ENCODE data around the gene PPM1E. TPM values are rescaled to one million over a fixed set of nuclear protein-coding genes. Genes with fewer than 3 reads are reported as not detected.

PPM1E gene
- polyA plus RNA-seq, 3 donors = not detected

DNA sequence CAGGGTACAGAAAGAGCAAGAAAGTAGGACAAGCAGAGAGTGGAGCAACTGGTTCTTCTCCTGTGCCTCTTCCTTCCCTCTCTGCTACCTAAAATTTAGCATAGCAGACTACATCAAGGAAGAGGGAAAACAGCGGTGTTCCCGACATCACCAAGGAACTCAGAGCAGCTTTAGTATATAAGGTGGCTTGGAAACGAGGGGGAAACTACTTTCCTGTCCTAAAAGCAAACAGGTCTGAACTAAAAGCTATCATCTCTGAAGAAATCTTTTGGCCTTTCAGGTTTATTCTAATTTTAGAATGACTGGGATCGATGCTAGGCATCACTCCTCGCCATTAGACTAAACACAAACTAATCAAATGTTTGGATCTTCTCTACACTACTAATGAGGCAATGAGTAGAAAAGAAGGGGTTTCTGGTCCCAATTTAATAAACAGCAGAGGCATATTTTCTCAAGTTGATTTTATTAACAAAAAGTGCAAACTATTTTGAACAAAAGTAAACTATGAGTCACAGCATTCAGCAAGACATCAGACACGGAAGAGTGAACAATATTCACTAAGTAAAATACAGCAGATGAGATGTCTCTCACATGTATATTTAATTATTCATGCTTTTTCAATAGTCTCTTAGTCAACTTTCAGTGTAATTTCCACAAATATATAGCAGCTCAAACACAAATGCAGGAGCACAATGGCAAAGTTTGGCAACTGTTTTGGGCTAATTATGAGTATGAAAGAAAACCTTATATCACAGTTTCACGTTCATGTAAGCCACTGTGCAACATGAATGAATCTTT, 242.3 kb downstream of the PPM1E start:
- Mint-ChIP-seq H3K4me3 (peak overlapping the region in 1 of 2 donors; percentile 55), H3K4me1 (peaks cover 68% of the 10 kb centered on the region), H3K27me3 (ENCODE audit: low read depth in 3 of 3) (peaks cover 0 to 2% (median 2%) of the 10 kb centered on the region in 3 donors), H3K27ac (peak overlapping the region; percentile 91 to 96 (median 95)), H3K36me3 (peaks cover 12 to 15% of the 10 kb centered on the region in 2 donors), H3K9me3 (peaks cover 0 to 3% (median 0%) of the 10 kb centered on the region in 7 donors)
- TF ChIP-seq, protein P1, sequence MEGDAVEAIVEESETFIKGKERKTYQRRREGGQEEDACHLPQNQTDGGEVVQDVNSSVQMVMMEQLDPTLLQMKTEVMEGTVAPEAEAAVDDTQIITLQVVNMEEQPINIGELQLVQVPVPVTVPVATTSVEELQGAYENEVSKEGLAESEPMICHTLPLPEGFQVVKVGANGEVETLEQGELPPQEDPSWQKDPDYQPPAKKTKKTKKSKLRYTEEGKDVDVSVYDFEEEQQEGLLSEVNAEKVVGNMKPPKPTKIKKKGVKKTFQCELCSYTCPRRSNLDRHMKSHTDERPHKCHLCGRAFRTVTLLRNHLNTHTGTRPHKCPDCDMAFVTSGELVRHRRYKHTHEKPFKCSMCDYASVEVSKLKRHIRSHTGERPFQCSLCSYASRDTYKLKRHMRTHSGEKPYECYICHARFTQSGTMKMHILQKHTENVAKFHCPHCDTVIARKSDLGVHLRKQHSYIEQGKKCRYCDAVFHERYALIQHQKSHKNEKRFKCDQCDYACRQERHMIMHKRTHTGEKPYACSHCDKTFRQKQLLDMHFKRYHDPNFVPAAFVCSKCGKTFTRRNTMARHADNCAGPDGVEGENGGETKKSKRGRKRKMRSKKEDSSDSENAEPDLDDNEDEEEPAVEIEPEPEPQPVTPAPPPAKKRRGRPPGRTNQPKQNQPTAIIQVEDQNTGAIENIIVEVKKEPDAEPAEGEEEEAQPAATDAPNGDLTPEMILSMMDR (IDR thresholded peaks at IDR 0.05) = no peak
- Histone ChIP-seq H3K9me3 (replicated peaks in 1 of 2; ENCODE audit: control insufficient read depth in 1 of 2, insufficient read depth in 1 of 2, low read length in 2 of 2) (no peaks in the 10 kb centered on the region), H4K20me1 (ENCODE audit: insufficient read depth, low read length) (no peaks in the 10 kb centered on the region), H2AFZ (ENCODE audit: insufficient read depth, low read depth, low read length, poor library complexity, severe bottlenecking) (peak overlapping the region; percentile 27), H3K4me1 (ENCODE audit: control insufficient read depth in 1 of 2, insufficient read depth in 2 of 2, low read length in 2 of 2) (peaks cover 75 to 80% of the 10 kb centered on the region in 2 donors), H3K36me3 (replicated peaks in 1 of 2; ENCODE audit: control insufficient read depth in 1 of 2, insufficient read depth in 2 of 2, low read length in 2 of 2) (no peaks in the 10 kb centered on the region), H3K79me2 (ENCODE audit: insufficient read depth, low read length) (no peaks in the 10 kb centered on the region), H3K4me2 (replicated peaks; ENCODE audit: extremely low read depth, low read length, poor library complexity, severe bottlenecking) (peak overlapping the region; percentile 64), H3K9ac (ENCODE audit: insufficient read depth, low read length, poor library complexity, severe bottlenecking) (peak overlapping the region; percentile 17), H3K27me3 (ENCODE audit: control insufficient read depth in 2 of 2, insufficient read depth in 2 of 2, low read length in 2 of 2) (no peaks in the 10 kb centered on the region), H3K4me3 (replicated peaks in 1 of 3; ENCODE audit: low read depth in 2 of 3, low read length in 3 of 3) (peak overlapping the region in 2 of 3 experiments; percentile 19 to 64), H3K27ac (ENCODE audit: low read depth in 1 of 2, low read length in 2 of 2) (peak overlapping the region; percentile 24 to 89)
- intact Hi-C loops (cut with micrococcal nuclease) = loop anchor here (5.0 to 10.0 kb wide), 2 partner anchors 53 to 481 kb away; no protein-coding TSS in a partner anchor
- DNase-seq = peak in 2 of 3 donors; percentile 16 to 29
- no CpG with 5 or more reads among the region's 7 CpGs for WGBS (ENCODE audit: insufficient coverage)

DNA sequence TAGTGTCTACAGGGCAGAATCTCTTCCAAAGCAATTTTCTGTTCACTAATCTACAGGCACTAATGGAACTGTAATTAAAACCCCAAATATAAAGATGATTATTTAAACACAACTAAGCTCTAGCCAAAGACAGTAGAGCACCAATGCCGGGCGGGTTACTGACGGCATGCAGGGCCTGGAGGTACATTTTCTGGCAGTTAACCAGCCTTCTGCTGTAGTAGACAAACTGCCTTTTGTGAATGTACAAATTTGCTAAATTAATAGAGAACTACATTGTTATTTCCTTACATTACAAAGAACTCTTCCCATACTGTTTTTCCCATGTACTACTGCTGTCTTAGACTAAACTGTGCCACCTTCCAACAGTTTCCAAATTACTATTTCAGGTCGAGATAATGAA, 243.2 kb downstream of the PPM1E start:
- Histone ChIP-seq H3K9ac (ENCODE audit: insufficient read depth, low read length, poor library complexity, severe bottlenecking) (no peak overlapping the region), H3K27ac (ENCODE audit: low read depth in 1 of 2, low read length in 2 of 2) (peak overlapping the region in 1 of 2 donors; percentile 89), H3K4me1 (ENCODE audit: control insufficient read depth in 1 of 2, insufficient read depth in 2 of 2, low read length in 2 of 2) (peaks cover 75 to 80% of the 10 kb centered on the region in 2 donors), H3K27me3 (ENCODE audit: control insufficient read depth in 2 of 2, insufficient read depth in 2 of 2, low read length in 2 of 2) (no peaks in the 10 kb centered on the region), H3K4me3 (replicated peaks in 1 of 3; ENCODE audit: low read depth in 2 of 3, low read length in 3 of 3) (no peak overlapping the region), H3K36me3 (replicated peaks in 1 of 2; ENCODE audit: control insufficient read depth in 1 of 2, insufficient read depth in 2 of 2, low read length in 2 of 2) (no peaks in the 10 kb centered on the region), H3K9me3 (replicated peaks in 1 of 2; ENCODE audit: control insufficient read depth in 1 of 2, insufficient read depth in 1 of 2, low read length in 2 of 2) (no peaks in the 10 kb centered on the region), H3K79me2 (ENCODE audit: insufficient read depth, low read length) (no peaks in the 10 kb centered on the region), H4K20me1 (ENCODE audit: insufficient read depth, low read length) (no peaks in the 10 kb centered on the region), H2AFZ (ENCODE audit: insufficient read depth, low read depth, low read length, poor library complexity, severe bottlenecking) (no peak overlapping the region), H3K4me2 (replicated peaks; ENCODE audit: extremely low read depth, low read length, poor library complexity, severe bottlenecking) (no peak overlapping the region)
- H3K9me3 Mint-ChIP-seq = peaks cover 0 to 3% (median 0%) of the 10 kb centered on the region in 7 donors
- peaks cover 8 to 11% of the 10 kb centered on the region in 2 donors for H3K36me3 Mint-ChIP-seq
- peaks cover 68% of the 10 kb centered on the region for H3K4me1 Mint-ChIP-seq
- no peak for DNase-seq
- no peak overlapping the region for H3K4me3 Mint-ChIP-seq
- peak overlapping the region; percentile 60 to 96 (median 94) for H3K27ac Mint-ChIP-seq
- peaks cover 0 to 2% (median 0%) of the 10 kb centered on the region in 3 donors for H3K27me3 Mint-ChIP-seq (ENCODE audit: low read depth in 3 of 3)
- WGBS (ENCODE audit: insufficient coverage) = no CpG with 5 or more reads among the region's 4 CpGs
- intact Hi-C loops (cut with micrococcal nuclease) = loop anchor here (5.0 to 10.0 kb wide), 2 partner anchors 54 to 482 kb away; no protein-coding TSS in a partner anchor
- TF ChIP-seq, protein P1 (IDR thresholded peaks at IDR 0.05) = no peak

Data from CD14-positive monocyte (primary cell).